ENCODE measurements around the gene FAM241A.
A peak's percentile ranks its signal among the peaks of the same experiment; 100 is the strongest.
"Not testable (repeated sequence)": the region's sequence is repeated elsewhere in the genome, so short reads cannot be mapped to it uniquely, and the experiment has no call there.

Gene FAM241A

GRCh38 chr4:112138538-112138937 is 6.7 kb upstream of the FAM241A start:
- no peak for DNase-seq

- no peak for DNase-seq
Observed at GRCh38 chr4:112140536-112140935, 4.7 kb upstream of the FAM241A start.

- peak in 1 of 4 experiments; percentile 6 for DNase-seq
Observed at GRCh38 chr4:112141366-112142138, 3.7 kb upstream of the FAM241A start.

- no peak for DNase-seq
Observed at GRCh38 chr4:112142182-112142581, 3.1 kb upstream of the FAM241A start.

- DNase-seq = peak in 3 of 4 experiments; percentile 6 to 49 (median 25)
Observed at GRCh38 chr4:112143781-112144180, 1.5 kb upstream of the FAM241A start.

GRCh38 chr4:112144546-112145325 is 518 bp upstream of the FAM241A start:
- no peak for DNase-seq

GRCh38 chr4:112145790-112146501 is 692 bp downstream of the FAM241A start:
- DNase-seq = peak; percentile 61 to 77 (median 68)

GRCh38 chr4:112146502-112146813 is 1.2 kb downstream of the FAM241A start:
- no peak for DNase-seq

- DNase-seq = peak in 1 of 4 experiments; percentile 26
Observed at GRCh38 chr4:112147697-112148096, 2.4 kb downstream of the FAM241A start.

- no peak for DNase-seq
Observed at GRCh38 chr4:112150920-112151319, 5.7 kb downstream of the FAM241A start.

- DNase-seq = peak; percentile 21 to 66 (median 38)
Observed at GRCh38 chr4:112152521-112152920, 7.3 kb downstream of the FAM241A start.

GRCh38 chr4:112153211-112153791 is 8.0 kb downstream of the FAM241A start:
- peak in 2 of 4 experiments; percentile 23 to 29 for DNase-seq

GRCh38 chr4:112156112-112156511 is 10.9 kb downstream of the FAM241A start:
- no peak for DNase-seq

- DNase-seq = no peak
Observed at GRCh38 chr4:112156553-112156952, 11.3 kb downstream of the FAM241A start.

- DNase-seq = not testable (repeated sequence)
Observed at GRCh38 chr4:112163706-112164105, 18.5 kb downstream of the FAM241A start.

GRCh38 chr4:112167794-112168193 is 22.5 kb downstream of the FAM241A start:
- no peak for DNase-seq

- no peak for DNase-seq
Observed at GRCh38 chr4:112168719-112169500, 23.7 kb downstream of the FAM241A start.

GRCh38 chr4:112170451-112170993 is 25.3 kb downstream of the FAM241A start:
- DNase-seq = peak; percentile 39 to 74 (median 58)

GRCh38 chr4:112171051-112171763 is 26.0 kb downstream of the FAM241A start:
- not testable (repeated sequence) for DNase-seq

GRCh38 chr4:112172180-112172579 is 26.9 kb downstream of the FAM241A start:
- no peak for DNase-seq

Measured in suppressor macrophage (primary cell).